GM12878 (cell line): ENCODE data around the gene FSIP1. TPM values are rescaled to one million over a fixed set of nuclear protein-coding genes. Genes with fewer than 3 reads are reported as not detected.

Experiments
- BCL3 ChIP-seq: IDR thresholded peaks from 2 replicates; pipeline ENCODE4 v1.6.1; 2011; ENCODE audit warnings: borderline replicate concordance, low read depth, mild to moderate bottlenecking, moderate library complexity, low read length; ENCODE audit not compliant: insufficient read depth, poor library complexity, severe bottlenecking
- BHLHE40 ChIP-seq, 2 experiments: fragments of 450-650 bp in 1 of 2; IDR thresholded peaks; 2 replicates each; pipeline ENCODE4 v1.6.1; 2011 to 2017; ENCODE audit warnings: low read depth in 2 of 2, borderline replicate concordance in 1 of 2, improper control_type of control experiment in 1 of 2, low read length in 1 of 2, mild to moderate bottlenecking in 1 of 2
- CREM ChIP-seq: IDR thresholded peaks from 2 replicates; pipeline ENCODE4 v1.6.1; 2014; ENCODE audit warnings: antibody characterized with exemption, low read depth
- CUX1 ChIP-seq: IDR thresholded peaks from 2 replicates; pipeline ENCODE4 v1.6.1; 2012; ENCODE audit warnings: improper control_type of control experiment, low read depth, low read length; ENCODE audit not compliant: insufficient replicate concordance
- DPF2 ChIP-seq: fragments of 450-650 bp; IDR thresholded peaks from 2 replicates; pipeline ENCODE4 v1.6.1; 2017; ENCODE audit warnings: mild to moderate bottlenecking
- FOXM1 ChIP-seq: IDR thresholded peaks from 2 replicates; pipeline ENCODE4 v1.6.1; 2012; ENCODE audit warnings: low read depth, mild to moderate bottlenecking, inconsistent platforms, low read length, moderate library complexity
- IKZF2 ChIP-seq, 2 experiments: fragments of 450-650 bp; IDR thresholded peaks; 2 replicates each; pipeline ENCODE4 v1.6.1; 2017; ENCODE audit warnings: mild to moderate bottlenecking in 2 of 2, moderate library complexity in 2 of 2
- MEF2A ChIP-seq: IDR thresholded peaks from 2 replicates; pipeline ENCODE4 v1.6.1; 2011; ENCODE audit warnings: low read depth, mild to moderate bottlenecking, low read length, moderate library complexity; ENCODE audit not compliant: insufficient read depth
- MEF2B ChIP-seq: fragments of 450-650 bp; IDR thresholded peaks from 2 replicates; pipeline ENCODE4 v1.6.1; 2018; ENCODE audit warnings: mild to moderate bottlenecking, moderate library complexity; ENCODE audit not compliant: partially characterized antibody, poor library complexity, severe bottlenecking
- MTA2 ChIP-seq: fragments of 450-650 bp; IDR thresholded peaks from 2 replicates; pipeline ENCODE4 v1.6.1; 2016; ENCODE audit warnings: low read depth, mild to moderate bottlenecking, moderate library complexity
- NR2F1 ChIP-seq: fragments of 450-650 bp; conservative IDR thresholded peaks from 2 replicates; pipeline ENCODE4 v1.6.1; 2017; ENCODE audit warnings: mild to moderate bottlenecking
- PBX3 ChIP-seq: IDR thresholded peaks from 2 replicates; pipeline ENCODE4 v1.6.1; 2011; ENCODE audit warnings: mild to moderate bottlenecking, low read depth, low read length, moderate library complexity; ENCODE audit not compliant: insufficient replicate concordance
- RAD51 ChIP-seq: fragments of 450-650 bp; IDR thresholded peaks from 2 replicates; pipeline ENCODE4 v1.6.1; 2016; ENCODE audit warnings: moderate library complexity, mild to moderate bottlenecking, inconsistent platforms
- RELB ChIP-seq: fragments of 450-650 bp; IDR thresholded peaks from 2 replicates; pipeline ENCODE4 v1.6.1; 2017; ENCODE audit warnings: low read depth, mild to moderate bottlenecking, moderate library complexity
- SKIL ChIP-seq: fragments of 450-650 bp; IDR thresholded peaks from 2 replicates; pipeline ENCODE4 v1.6.1; 2017; ENCODE audit warnings: mild to moderate bottlenecking, low read depth, inconsistent platforms; ENCODE audit not compliant: poor library complexity, severe bottlenecking
- STAT1 ChIP-seq: fragments of 450-650 bp; conservative IDR thresholded peaks from 2 replicates; pipeline ENCODE4 v1.6.1; 2014; ENCODE audit warnings: antibody characterized with exemption, mild to moderate bottlenecking
- TAF1 ChIP-seq: IDR thresholded peaks from 2 replicates; pipeline ENCODE4 v1.6.1; 2011; ENCODE audit warnings: mild to moderate bottlenecking, low read depth, low read length, borderline replicate concordance
- TCF3 ChIP-seq: IDR thresholded peaks from 2 replicates; pipeline ENCODE4 v1.6.1; 2012; ENCODE audit warnings: low read depth, mild to moderate bottlenecking, low read length, borderline replicate concordance; ENCODE audit not compliant: insufficient read depth
- polyA plus RNA-seq, 11 experiments: library from polyadenylated mRNA; depleted of rRNA in 4 of 11; unstranded in 6 of 11; stranded (reverse) in 5 of 11; fragments of >200 nt; fragmentation: Nextera tagmentation in 4 of 11; fragmentation: Illumina TruSeq in 1 of 11; extraction: Ambion mirVana in 4 of 11; extraction: Trizol in 1 of 11; gene quantifications; 1 replicate in 1 of 11; 2 replicates in 10 of 11; pipeline versions ENCODE4 v1.2.1 to v1.2.3, GENCODE V29; 2011 to 2016; ENCODE audit warnings: inconsistent platforms in 2 of 11, missing spikeins in 2 of 11, low read depth in 1 of 11
- total RNA-seq, 4 experiments: library from RNA; depleted of rRNA in 3 of 4; stranded (reverse); fragments of >200 nt in 3 of 4; fragmentation: Illumina TruSeq in 1 of 4; extraction: Trizol in 1 of 4; gene quantifications; 2 replicates each; pipeline versions ENCODE4 v1.2.1 to v1.2.3, GENCODE V29; 2013 to 2021

Gene FSIP1
- total and polyA plus RNA-seq, 10 of the 15 experiments (the other 5 are each of a cell fraction or from before 2014, with no cell fraction given): 0.15 to 0.67 (median 0.35) TPM

GRCh38 chr15:39695793-39696192 is 86.8 kb downstream of the FSIP1 start (continued):
- TF ChIP-seq STAT1 (no peak), MEF2A (peak; percentile 81), DPF2 (peak; percentile 95), TCF3 (no peak), MEF2B (peak; percentile 52), RELB (no peak; the same call in 1 of the 2 replicates), IKZF2 (IDR thresholded peaks at IDR 0.05) (peak in 1 of 2 experiments; percentile 70; a peak in 3 of 4 replicates), FOXM1 (peak; percentile 59; the same call in 1 of the 2 replicates), TAF1 (no peak), CUX1 (no peak), SKIL (peak; percentile 33), CREM (peak; percentile 71), BCL3 (peak; percentile 69), RAD51 (no peak), PBX3 (no peak), BHLHE40 (IDR thresholded peaks at IDR 0.05; ENCODE audit: borderline replicate concordance in 1 of 2, low read depth in 2 of 2, low read length in 1 of 2) (0 out of 4 replicates have a peak, but pooled peaks of 1 of the 2 experiments have one; percentile 32), MTA2 (peak; percentile 97), NR2F1 (peak; percentile 44)
